Colon (tissue), 2 donors: ENCODE measurements around the gene SLC34A3.
"Not testable (repeated sequence)": the region's sequence is repeated elsewhere in the genome, so short reads cannot be mapped to it uniquely, and the experiment has no call there.

Experiments
- FAIRE-seq: peaks from 2 replicates; lab custom pipeline; 2012; peaks lifted over from hg19 to GRCh38; lab: Jason Lieb, UNC
- donor health status: control.
- donor health status: control.

The SLC34A3 gene

DNA sequence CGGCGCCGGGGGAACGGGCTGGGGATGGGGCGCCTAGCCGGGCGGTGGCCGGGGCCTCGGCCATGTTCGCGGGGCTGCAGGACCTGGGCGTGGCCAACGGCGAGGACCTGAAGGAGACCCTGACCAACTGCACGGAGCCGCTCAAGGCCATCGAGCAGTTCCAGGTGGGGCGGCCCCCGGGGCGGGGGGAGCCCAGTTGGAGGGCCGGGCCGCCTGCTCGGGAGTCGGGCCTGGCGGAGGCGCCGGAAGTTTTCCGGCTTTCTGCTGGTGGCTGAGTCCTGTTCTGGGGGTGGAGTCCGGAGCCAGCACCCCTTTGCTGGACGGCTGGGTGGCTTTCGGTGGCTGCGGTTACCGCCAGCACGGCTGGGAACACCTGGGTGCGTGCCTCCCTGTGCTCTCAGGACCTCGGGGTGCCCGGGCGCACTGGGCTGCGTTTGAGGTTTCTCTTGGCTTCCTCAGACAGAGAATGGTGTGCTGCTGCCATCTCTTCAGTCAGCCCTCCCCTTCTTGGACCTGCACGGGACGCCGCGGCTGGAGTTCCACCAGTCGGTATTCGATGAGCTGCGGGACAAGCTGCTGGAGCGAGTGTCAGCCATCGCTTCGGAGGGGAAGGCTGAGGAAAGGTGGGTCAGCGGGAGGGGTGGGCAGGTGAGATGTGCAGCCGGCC is 24.9 kb downstream of the SLC34A3 start:
- FAIRE-seq, result no peak

DNA sequence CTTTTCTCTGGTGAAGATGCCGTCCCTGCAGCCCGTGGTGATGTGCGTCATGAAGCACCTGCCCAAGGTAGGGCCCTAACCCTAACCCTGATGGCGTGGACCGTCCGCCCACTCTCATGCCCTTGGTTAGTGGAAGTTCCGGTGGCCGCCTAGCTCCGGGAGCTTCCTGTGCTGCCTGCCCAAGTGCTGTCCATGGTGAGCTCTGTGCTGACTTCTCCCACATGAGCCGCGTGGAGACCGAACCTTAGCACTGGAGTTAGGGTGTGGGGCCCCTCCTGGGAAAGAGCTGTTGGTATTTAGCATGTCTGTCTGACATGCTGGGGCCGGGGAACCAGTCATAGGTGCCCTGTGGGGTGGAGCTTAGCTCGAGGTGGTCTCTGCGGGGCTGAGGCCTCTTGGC is 25.7 kb downstream of the SLC34A3 start:
- no peak for FAIRE-seq

DNA sequence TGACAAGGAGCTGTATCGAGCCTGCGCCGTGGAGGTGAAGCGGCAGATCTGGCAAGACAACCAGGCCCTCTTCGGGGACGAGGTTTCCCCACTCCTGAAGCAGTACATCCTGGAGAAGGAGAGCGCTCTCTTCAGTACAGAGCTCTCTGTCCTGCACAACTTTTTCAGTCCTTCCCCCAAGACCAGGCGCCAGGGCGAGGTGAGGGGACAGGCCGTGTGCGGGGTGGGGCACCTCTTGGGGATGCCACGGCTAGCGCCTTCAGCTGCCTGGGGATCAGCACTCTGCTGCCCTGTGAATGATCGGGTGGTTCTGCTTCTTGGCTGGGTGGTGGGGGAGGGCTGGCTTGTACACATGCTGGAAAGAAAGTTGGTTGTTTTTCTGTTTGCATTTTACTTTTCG is 26.2 kb downstream of the SLC34A3 start:
- FAIRE-seq, result no peak

DNA sequence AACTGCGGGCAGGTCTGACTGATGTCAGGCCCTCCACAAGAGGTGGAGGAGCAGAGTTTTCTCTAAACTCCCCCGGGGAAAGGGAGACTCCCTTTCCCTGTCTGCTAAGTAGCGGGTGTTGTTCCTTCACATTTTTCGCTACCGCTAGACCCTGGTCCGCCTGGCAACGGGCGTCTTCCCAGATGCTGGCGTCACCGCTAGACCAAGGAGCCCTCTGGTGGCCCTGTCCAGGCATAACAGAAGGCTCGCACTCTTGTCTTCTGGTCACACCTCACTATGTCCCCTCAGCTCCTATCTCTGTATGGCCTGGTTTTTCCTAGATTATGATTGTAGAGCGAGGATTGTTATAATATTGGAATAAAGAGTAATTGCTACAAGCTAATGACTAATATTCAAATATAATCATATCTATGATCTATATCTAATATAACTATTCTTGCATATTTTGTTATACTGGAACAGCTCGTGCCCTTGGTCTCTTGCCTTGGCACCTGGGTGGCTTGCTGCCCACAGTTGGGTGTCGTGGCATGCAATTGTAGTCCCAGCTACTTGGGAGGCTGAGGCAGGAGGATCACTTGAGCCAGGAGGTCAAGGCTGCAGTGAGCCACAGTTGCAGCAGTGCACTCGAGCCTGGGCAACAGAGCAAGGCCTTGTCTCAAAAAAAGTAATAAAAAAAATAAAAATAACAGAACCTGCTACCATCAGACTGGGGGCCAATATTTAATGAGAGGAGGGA is 31.6 kb downstream of the SLC34A3 start:
- FAIRE-seq, result not testable (repeated sequence)

DNA sequence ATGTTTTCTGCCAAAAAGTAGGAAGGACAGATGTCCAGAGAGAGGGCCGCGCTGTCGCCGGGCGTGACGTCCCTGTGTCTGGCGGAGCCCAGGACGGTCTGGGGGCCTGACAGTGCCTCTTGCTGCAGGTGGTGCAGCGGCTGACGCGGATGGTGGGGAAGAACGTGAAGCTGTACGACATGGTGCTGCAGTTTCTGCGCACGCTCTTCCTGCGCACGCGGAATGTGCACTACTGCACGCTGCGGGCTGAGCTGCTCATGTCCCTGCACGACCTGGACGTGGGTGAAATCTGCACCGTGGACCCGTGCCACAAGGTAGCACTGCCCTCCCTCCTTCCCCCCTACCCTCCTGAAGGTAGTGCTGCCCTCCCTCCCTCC is 32.2 kb downstream of the SLC34A3 start:
- no peak for FAIRE-seq

DNA sequence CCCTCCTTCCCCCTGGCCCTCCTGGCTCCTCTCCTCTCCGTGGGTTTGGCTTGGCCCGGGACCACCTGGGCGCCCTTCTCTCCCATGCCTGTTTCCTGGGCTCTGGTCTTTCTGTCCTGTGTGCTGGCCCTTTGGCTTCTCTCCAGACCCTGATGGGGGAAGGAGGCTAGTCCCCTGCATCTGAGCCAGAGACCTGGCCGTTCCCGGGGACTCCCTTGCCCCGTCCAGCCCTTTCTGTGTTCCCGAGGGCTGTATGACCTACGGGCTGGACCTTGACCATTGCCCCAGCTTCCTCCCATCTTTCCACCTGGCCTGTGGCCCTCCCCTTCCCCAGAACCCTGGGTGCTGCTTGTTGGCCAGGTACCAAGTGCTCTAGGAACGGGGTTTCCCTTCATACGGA is 32.8 kb downstream of the SLC34A3 start:
- FAIRE-seq, result no peak

DNA sequence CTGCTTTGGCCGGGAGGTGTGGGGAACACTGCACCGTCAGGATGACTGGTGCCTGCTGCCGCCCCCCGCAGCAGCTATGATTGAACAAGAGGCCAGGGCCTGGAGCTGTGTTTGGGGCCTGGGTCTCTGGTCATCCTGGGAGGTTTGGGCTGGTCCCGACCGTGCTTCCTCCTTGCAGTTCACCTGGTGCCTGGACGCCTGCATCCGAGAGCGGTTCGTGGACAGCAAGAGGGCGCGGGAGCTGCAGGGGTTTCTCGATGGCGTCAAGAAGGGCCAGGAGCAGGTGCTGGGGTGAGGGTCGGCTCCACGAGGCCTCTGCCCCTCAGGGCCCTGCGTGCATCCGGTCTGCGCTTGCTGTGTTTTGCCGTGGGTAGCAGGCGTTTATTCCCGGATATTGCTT is 33.4 kb downstream of the SLC34A3 start:
- no peak for FAIRE-seq

DNA sequence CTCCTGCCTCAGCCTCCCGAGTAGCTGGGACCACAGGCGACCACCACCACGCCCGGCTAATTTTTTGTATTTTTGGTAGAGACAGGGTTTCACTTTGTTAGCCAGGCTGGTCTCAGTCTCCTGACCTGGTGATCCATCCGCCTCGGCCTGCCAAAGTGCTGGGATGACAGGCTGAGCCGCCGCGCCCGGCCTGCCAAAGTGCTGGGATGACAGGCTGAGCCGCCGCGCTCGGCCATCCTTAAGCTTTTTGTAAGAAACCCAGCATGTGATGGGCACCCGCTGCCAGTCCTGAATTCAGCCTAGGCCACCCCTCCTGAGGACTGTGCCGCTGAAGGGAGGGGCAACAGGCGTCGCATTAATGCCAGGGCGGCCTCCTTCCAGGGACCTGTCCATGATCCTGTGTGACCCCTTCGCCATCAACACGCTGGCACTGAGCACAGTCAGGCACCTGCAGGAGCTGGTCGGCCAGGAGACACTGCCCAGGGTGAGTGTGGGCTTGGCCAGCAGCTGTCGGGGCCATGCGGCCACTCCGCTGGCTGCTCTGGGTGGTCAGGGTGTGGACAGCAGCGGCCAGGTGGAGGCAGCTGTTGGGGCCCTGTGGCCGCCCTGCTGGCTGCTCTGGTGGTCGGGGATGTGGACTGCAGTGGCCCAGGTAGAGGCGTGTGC is 34.9 kb downstream of the SLC34A3 start:
- no peak for FAIRE-seq

DNA sequence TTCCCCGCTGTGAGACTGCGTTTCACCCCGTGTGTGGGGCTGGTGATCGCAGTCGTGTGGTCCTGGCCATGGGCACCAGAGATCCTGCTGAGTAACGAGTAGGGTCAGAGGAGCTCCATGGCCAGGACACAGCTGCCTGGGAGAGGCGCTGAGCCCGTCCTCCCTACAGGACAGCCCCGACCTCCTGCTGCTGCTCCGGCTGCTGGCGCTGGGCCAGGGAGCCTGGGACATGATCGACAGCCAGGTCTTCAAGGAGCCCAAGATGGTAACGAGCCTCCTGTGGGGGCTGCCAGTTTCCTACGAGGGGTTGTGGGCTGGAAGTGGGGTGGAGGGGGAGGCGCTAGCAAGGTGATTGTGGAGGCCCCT is 35.4 kb downstream of the SLC34A3 start:
- no peak for FAIRE-seq

DNA sequence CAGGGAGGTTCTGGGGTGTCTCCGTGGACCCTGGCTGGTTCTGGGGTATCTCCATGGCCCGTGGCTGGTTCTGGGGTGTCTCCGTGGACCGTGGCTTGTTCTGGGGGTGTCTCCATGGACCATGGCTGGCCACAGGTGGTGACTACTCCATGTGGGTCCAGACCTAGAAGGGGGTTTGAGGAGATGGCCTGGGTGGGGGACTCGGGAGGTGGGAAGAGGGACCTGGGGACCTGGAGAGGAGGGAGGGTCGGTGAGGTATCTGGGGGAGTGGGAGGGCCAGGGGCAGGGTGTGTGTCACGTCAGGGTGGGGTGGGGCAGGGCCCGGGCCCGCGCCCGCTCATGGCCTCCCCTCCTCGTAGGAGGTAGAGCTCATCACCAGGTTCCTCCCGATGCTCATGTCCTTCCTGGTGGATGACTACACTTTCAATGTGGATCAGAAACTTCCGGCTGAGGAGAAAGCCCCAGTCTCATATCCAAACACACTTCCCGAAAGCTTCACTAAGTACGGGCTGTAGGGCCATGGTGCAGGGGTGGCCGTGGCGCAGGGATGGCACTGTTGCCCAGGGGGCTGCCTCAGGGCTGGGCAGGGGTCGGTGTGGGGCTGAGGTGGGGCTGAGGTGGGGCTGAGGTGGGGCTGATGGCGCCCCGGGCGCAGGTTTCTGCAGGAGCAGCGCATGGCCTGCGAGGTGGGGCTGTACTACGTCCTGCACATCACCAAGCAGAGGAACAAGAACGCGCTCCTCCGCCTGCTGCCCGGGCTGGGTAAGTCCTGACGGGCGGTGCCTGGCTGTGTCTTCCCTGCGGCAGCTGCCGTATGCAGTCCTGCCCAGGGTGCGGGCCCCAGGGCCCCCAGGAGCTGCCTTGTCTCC is 36.1 kb downstream of the SLC34A3 start:
- FAIRE-seq, result no peak

DNA sequence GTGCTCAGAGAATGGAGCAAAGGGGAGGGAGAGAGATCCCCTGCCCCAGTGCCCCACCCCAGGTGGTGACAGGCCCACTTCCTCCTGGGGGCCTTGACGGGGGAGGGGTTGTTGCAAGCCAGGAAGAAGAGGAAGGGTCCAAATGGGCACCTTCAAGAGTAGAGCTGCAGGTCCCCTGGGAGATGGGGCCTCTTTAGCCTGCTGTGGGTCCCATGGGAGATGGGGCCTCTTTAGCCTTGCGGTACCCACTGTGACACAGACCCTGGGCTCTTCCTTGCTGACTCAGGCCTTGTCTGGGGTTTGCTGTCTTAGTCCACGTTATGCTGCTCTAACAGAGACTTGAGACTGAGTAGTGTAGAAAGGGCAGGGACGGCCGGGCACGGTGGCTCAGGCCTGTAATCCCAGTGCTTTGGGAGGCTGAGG is 37.2 kb downstream of the SLC34A3 start:
- FAIRE-seq, result no peak

DNA sequence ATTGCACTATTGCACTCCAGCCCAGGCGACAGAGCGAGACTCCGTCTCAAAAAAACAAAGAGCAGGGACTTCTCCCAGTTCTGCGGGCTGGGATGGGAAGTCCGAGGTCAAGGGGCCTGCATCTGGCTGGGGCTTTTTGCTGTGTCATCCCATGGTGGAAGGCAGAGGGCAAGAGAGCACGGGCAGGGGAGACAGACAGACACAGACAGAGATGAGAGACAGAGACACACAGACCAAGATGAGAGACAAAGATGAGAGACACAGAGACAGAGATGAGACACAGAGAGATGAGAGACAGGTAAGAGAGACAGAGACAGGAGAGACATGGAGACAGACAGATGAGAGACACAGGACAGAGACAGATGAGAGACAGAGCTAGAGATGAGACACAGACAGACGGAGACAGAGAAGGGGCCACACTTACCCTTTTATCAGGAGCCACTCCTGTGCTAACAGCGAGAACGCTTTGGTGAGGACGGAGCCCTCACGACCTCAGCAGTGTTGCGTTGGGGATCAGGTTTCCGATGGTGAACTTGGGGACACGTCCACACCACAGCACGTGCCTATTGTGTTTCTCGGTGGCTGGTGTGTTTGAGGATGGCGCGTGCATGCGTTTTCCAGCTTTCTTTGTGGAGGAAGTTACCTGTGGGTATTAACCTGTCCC is 38.0 kb downstream of the SLC34A3 start:
- no peak for FAIRE-seq

DNA sequence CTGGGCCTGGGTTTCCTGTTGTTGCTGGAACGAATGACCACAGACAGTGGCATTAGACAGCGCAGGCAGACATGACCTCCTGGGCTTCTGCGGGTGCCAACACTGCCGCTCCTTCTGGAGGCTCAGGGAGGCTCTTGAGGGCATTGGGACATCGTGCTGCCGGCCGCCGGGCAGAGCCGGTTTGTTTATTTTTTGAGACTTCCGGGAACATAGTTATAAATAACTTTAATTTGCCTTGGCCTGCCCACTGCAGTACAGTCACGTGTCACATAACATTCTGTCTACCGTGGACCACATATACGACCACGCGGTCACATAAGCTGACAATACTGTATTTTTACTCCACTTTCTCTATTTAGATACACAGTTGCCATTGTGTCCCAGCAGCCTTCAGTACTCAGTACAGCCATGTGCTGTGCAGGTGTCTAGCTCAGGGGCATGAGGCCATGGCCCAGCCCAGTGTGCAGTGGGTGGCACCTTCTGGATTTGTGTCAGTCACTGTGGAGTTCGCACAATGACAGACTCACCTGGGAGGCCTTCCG is 38.6 kb downstream of the SLC34A3 start:
- FAIRE-seq, result no peak

DNA sequence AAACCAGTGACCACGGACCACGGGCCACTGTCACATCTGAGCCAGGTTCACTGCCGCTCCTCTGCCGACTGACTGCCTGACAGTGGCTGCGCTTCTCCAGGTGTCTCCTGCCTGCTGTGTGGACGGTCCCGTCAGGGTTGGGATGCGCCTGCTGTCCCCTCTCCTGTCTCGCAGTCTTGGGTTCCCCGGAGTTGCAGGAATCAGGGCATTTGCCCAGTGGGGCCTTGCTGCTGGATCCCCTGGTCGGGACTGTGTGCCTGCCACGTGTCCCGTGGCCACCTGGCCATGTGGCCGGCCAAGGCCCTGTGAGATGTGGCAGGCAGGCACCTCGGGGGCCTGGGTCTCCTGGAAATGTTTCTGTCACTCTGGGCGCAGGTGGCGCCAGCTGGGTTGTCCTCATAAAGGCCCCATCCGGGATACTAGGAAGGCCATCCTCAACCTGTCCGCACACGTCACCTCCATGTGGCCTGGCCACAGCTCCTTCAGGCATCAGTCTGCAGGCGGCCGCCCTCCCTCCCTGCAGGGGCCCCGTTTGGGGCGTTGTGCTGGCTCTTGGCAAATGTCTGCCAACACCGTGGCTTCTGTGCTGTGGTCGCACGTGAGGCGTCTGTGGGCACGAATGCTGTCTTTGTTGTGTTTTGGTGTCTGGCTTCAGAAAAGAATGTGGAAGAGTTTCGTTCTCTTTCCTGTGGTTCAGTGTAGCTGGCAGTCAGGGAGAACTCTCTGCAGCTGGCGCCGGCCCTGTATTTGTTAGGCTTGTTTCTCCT is 40.4 kb downstream of the SLC34A3 start:
- no peak for FAIRE-seq

DNA sequence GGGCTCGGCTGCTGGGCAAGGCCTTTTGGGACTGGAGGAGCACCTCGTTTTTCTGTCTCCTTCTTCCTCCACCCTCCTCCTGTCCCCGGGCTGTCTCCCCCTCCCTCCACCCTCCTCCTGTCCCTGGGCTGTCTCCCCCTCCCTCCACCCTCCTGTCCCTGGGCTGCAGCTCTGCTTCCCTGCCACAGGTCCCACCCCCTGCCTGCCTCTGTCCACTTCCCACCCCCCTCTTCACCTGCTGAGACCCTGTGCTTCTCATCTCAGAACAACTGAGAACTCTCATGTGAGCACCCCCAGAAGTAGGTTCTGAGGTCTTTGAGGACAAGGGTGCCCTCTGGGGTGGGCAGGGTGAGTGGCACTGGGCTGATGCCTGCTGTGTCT is 41.0 kb downstream of the SLC34A3 start:
- FAIRE-seq, result no peak

DNA sequence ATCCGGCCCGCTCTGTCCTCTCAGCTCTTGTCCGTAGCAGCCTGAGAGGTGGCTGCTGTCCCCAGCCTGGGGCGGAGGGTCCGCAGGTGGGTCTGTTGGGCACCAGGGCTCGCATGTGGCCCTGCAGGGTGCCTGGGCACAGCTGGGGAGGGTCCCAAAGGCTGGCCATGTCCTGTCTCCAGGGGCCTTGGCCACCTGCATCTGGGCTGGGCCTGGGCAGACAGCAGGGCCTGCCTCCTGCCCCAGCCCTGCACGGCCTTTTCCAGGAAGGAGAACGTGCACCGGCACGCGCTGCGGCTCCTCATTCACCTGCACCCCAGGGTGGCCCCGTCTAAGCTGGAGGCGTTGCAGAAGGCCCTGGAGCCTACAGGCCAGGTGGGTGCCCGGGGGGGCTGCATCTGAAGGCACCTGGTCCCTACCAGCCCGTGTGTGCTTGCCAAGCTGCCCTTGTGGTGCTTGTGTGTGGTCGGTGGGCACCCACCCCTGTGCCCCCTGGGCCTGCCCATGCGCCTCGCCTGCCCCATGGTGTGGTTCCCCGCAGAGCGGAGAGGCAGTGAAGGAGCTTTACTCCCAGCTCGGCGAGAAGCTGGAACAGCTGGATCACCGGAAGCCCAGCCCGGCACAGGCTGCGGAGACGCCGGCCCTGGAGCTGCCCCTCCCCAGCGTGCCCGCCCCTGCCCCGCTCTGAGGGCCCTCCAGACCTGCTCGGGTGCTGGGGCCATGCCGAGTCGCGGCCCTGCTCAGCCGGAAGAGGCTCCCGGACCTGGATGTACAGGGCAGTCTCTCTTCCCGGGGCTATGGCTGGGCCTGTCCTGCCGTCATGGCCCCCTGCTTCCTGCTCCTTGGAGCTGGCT is 41.8 kb downstream of the SLC34A3 start:
- FAIRE-seq, result no peak

DNA sequence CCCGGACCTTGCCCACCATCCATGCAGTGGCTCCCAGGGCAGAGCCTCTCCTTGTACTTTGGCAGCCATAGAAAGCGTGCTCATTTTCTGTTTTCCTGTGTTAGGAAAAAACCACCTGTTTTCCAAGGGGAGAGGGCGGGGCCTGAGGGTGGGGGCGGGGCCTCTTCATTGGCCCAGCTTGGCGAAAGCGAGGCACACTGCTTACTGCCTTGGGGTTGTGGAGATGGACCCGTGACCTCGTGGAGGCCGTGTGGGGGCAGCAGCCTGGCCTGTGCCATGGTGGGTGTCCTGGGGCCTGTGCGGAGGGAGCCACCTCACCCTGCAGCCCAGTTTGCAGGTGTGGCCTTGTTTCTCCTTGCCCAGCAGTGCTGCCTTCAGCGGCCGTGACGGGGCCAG is 42.4 kb downstream of the SLC34A3 start:
- no peak for FAIRE-seq

DNA sequence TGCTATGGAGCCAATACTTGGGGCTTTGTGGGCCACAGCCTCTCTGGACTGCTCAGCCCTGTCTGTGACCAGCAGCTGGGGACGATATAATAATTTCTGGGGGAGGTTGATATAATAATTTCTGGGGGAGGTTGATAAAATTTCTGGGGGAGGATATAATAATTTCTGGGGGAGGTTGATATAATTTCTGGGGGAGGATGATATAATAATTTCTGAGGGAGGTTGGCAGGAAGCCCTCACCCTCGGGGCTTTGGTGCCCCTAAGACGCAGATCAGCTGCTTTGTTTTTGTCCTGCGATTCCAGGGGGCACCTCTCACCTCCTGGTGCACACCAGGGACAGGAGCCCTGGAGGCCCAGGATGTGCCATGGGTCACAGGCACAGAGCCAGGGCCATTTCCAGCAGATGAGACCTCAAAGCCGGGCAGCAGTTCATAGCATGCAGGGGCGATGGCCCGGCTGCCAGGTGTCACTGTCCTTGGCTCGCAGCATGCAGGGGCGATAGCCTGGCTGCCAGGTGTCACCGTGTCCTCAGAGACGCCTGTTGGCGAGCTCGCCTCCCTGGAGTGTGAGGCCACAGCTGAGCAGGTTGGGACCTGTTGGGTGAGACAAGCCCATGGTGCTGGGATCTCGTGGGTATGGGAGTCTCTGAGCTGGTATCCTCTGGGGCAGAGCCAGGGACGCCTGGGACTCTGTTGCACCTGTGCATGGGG is 43.1 kb downstream of the SLC34A3 start:
- no peak for FAIRE-seq

DNA sequence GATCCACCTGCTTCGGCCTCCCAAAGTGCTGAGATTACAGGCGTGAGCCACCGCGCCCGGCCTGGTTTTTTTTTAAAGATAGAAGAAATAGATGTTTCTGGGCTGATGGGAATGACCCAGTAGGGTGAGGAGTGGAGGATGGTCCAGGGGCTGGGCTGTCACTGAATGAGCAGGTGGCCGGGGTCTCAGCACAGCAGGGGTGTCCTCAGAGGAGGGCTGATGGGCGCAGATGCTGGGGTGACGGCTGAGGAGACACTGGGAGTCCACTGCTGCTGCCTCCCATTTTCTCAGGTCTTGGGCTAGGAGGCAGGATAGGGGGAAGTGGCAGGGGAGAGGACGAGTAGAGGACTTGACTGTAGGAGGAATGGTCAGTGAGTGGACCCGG is 44.5 kb downstream of the SLC34A3 start:
- no peak for FAIRE-seq
